ENCODE measurements around the gene AGRP. TPM values are rescaled to one million over a fixed set of nuclear protein-coding genes. Genes with fewer than 3 reads are reported as not detected.

The AGRP gene
- polyA plus RNA-seq, 1 experiment = not detected

DNA sequence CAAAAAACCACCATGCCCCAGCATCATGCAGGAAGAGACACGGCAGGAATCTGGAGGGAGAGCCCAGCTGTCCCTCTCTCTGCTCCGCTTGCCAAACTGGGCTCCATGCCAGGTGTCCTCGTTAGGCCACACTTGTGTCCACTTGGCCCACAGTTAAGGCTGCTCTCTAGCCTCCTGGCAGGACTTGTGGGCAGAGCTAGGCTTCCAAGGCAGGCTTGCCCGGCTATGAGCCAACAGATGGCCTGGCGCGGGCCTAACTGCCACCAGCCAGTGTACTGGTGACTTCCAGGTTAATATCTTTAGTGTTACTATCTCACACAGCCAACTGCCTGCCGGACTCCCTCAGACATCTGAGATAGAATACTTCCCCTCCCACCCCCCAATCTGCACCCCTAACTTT, 13.0 kb downstream of the AGRP start:
- ChIA-PET POLR2A (no interaction called here), CTCF (interaction anchor here (1.0 to 16.9 kb wide), 3 partner anchors 10 to 84 kb away, joined by 3 to 276 read pairs (median 6); partner anchors contain the start of gene ATP6V0D1)
- no peaks in the 10 kb centered on the region for H3K36me3 ChIP-seq (ENCODE audit: control insufficient read depth, insufficient read depth, low read length)
- H3K4me3 ChIP-seq (ENCODE audit: low read depth, low read length) = no peak overlapping the region
- no peak for DNase-seq (ENCODE audit: low read depth)
- no peaks in the 10 kb centered on the region for H3K27me3 ChIP-seq (ENCODE audit: control insufficient read depth, insufficient read depth, low read length)
- TF ChIP-seq, protein P1, sequence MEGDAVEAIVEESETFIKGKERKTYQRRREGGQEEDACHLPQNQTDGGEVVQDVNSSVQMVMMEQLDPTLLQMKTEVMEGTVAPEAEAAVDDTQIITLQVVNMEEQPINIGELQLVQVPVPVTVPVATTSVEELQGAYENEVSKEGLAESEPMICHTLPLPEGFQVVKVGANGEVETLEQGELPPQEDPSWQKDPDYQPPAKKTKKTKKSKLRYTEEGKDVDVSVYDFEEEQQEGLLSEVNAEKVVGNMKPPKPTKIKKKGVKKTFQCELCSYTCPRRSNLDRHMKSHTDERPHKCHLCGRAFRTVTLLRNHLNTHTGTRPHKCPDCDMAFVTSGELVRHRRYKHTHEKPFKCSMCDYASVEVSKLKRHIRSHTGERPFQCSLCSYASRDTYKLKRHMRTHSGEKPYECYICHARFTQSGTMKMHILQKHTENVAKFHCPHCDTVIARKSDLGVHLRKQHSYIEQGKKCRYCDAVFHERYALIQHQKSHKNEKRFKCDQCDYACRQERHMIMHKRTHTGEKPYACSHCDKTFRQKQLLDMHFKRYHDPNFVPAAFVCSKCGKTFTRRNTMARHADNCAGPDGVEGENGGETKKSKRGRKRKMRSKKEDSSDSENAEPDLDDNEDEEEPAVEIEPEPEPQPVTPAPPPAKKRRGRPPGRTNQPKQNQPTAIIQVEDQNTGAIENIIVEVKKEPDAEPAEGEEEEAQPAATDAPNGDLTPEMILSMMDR (IDR thresholded peaks at IDR 0.05; ENCODE audit: insufficient read depth, low read depth, low read length) = no peak

DNA sequence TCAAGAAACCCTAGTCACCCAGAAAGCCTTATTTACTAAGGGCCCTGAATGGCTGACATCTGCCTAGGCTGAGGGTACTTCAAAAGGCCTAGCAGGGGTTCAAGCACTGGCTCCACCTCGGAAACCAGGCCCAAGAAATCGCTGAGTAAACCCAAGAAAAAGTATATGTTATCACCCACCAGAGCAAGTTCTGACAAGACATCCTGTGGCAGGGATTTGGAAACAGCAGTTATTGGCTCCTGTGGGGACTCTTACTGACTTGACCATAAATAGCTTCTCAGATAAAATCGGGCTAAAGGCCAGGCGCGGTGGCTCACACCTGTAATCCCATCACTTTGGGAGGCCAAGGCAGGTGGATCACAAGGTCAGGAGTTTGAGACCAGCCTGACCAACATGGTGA, 14.6 kb downstream of the AGRP start:
- H3K4me3 ChIP-seq (ENCODE audit: low read depth, low read length) = no peak overlapping the region
- H3K27me3 ChIP-seq (ENCODE audit: control insufficient read depth, insufficient read depth, low read length) = no peaks in the 10 kb centered on the region
- POLR2A ChIA-PET = no interaction called here
- H3K36me3 ChIP-seq (ENCODE audit: control insufficient read depth, insufficient read depth, low read length) = no peaks in the 10 kb centered on the region
- TF ChIP-seq, protein P1 (IDR thresholded peaks at IDR 0.05; ENCODE audit: insufficient read depth, low read depth, low read length) = no peak
- CTCF ChIA-PET = interaction anchor here (0.7 to 16.9 kb wide), 4 partner anchors 11 to 44 kb away, joined by 3 to 276 read pairs (median 5); no protein-coding TSS in a partner anchor
- DNase-seq (ENCODE audit: low read depth) = no peak

DNA sequence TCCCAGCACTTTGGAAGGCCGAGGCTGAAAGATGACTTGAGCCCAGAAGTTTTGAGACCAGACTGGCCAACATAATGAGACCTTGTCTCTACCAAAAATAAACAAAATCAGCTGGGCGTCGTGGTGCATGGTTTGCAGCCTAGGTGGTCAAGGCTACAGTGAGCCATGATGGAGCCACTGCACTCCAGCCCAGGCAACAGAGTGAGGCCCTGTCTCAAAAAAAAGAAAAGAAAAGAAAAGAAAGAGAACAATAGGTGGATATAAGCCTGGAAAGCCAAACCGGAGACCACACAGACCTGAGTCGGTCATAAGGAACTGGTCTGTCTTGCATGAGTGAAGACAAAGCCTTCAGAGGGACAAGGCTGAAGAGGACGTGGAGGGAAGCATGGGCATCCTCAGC, 16.8 kb downstream of the AGRP start:
- Histone ChIP-seq H3K4me3 (ENCODE audit: low read depth, low read length) (no peak overlapping the region), H3K27me3 (ENCODE audit: control insufficient read depth, insufficient read depth, low read length) (no peaks in the 10 kb centered on the region), H3K36me3 (ENCODE audit: control insufficient read depth, insufficient read depth, low read length) (no peaks in the 10 kb centered on the region)
- DNase-seq (ENCODE audit: low read depth) = no peak
- ChIA-PET CTCF (interaction anchor here (0.8 to 16.9 kb wide), 17 partner anchors 9 to 170 kb away, joined by 3 to 276 read pairs (median 10); partner anchors contain the start of genes ATP6V0D1 and ZDHHC1), POLR2A (no interaction called here)
- TF ChIP-seq, protein P1 (IDR thresholded peaks at IDR 0.05; ENCODE audit: insufficient read depth, low read depth, low read length) = no peak

DNA sequence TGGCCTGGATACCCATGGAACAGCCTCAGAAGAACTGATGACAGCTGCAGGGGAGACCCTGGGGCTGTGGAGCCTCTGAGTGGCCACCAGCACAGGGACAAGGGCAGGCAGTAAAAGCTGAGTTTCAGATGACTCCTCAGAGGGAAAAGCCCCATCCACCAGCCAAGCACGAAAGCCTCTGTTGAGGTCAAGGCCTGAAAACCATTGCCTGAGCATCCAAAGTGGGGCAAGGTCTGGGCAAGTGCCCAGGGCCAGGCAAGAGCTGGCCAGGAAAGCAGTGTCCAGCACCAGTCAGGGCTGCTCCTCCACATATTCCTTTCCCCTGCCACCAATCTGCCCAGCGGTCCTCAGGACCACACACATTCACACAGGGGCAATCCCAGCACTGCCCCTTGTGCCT, 18.8 kb downstream of the AGRP start:
- CTCF ChIA-PET = interaction anchor here (0.8 to 16.9 kb wide), 8 partner anchors 9 to 219 kb away, joined by 3 to 276 read pairs (median 10); partner anchors contain the start of gene ATP6V0D1
- TF ChIP-seq, protein P1 (IDR thresholded peaks at IDR 0.05; ENCODE audit: insufficient read depth, low read depth, low read length) = no peak

DNA sequence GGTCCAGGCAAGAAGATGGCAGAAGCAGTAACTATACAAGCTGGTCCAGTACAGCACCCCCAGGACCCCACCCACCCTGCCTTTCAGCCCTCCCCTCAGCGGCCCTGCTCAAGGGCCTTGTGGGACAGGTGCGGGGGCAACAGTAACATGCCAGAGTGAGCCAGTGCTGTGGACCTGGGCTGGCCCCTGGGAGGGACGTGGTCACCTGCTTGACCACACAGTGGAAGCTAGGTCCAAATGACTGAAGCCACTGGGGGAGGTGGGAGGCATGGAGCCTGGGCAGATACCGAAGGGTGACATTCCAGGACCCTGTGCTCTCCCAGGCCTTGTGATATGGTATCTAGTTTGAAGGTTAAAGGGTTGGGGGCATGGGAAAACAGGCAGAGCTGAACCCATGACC, 19.7 kb downstream of the AGRP start:
- POLR2A ChIA-PET = no interaction called here
- TF ChIP-seq, protein P1 (IDR thresholded peaks at IDR 0.05; ENCODE audit: insufficient read depth, low read depth, low read length) = no peak
- no peak overlapping the region for H3K4me3 ChIP-seq (ENCODE audit: low read depth, low read length)
- peaks cover 2% of the 10 kb centered on the region; the same call in 1 of the 2 replicates for H3K36me3 ChIP-seq (ENCODE audit: control insufficient read depth, insufficient read depth, low read length)
- CTCF ChIA-PET = interaction anchor here (1.4 to 16.9 kb wide), 3 partner anchors 20 to 39 kb away, joined by 4 to 276 read pairs (median 8); partner anchors contain the start of gene HSD11B2
- no peaks in the 10 kb centered on the region for H3K27me3 ChIP-seq (ENCODE audit: control insufficient read depth, insufficient read depth, low read length)
- no peak for DNase-seq (ENCODE audit: low read depth)

More for the DNA sequence above, 18.8 kb downstream of the AGRP start:
- H3K36me3 ChIP-seq (ENCODE audit: control insufficient read depth, insufficient read depth, low read length) = peaks cover 2% of the 10 kb centered on the region; the same call in 1 of the 2 replicates
- no peak for DNase-seq (ENCODE audit: low read depth)
- H3K4me3 ChIP-seq (ENCODE audit: low read depth, low read length) = no peak overlapping the region
- POLR2A ChIA-PET = no interaction called here
- no peaks in the 10 kb centered on the region for H3K27me3 ChIP-seq (ENCODE audit: control insufficient read depth, insufficient read depth, low read length)
